ENCODE measurements around the gene GPLD1.
A peak's percentile ranks its signal among the peaks of the same experiment; 100 is the strongest.
"Not testable (repeated sequence)": the region's sequence is repeated elsewhere in the genome, so short reads cannot be mapped to it uniquely, and the experiment has no call there.

The GPLD1 gene

DNA sequence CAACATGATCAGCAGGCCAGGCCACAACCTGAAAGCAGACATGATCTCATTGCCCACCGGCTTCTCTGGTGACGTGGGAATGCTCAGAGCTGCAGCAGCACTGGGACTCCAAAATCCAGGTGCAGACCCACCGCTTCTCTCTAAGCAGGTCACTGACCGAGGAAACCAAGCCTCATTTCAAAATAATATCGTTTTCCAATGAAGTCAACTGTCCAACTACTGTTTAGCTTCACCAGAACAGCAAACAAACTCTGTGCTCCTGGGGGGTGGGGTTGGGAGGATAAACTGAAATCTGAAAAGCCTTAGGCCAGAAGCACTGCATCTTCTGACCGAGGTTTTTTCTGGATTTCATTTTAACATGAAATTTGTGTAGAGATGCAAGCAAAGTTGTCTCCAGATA, at the start of gene GPLD1:
TSS of gene GPLD1 (minus strand) at position 109 of the 400 bp plus-strand sequence. CDS start at position 42, 67 bp downstream.
- no peak for DNase-seq

DNA sequence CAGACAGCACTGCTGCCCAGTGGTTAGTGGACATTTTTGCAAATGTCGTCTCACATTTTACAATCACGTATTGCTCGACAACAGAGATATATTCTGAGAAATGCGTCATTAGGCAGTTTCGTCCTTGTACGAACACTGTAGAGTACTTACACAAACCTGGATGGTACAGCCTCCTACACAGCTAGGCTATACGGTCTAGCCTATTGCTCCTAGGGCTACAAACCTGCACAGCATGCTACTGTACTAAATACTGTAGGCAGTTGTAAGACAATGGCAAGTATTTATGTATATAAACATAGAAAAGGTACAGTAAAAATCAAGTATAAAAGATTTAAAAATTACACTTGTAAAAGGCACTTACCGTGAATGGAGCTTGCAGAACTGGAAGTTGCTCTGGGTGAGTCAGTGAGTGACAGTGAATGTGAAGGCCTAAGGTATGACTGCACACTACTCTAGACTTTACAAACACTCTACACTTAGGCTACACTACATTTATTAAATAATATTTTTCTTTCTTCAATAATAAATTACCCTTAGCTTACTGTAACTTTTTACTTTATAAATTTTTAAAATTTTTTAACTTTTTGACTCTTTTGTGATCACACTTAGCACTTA, 48.5 kb upstream of the GPLD1 start:
- no peak for DNase-seq

- DNase-seq, result no peak
Measured at GRCh38 chr6:24537082-24537699, 47.8 kb upstream of the GPLD1 start.

DNA sequence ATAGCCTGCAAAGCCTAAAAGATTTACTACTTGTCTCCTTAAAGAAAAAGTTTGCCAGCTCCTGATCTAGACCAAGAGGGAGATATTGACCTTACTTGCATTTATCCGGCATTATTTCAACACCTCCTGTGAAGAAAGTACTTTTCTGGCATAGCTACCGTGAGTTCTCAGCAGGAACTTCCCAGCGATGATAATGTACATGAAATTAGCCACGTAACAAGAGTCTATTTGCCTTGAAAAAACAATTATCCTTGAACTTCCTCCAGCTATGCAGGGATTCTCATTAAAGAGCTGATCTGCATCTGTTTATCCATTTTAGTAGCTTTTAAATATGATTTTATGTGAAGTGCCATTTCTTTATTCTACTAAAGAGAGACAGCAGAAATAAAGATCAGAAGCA, 47.1 kb upstream of the GPLD1 start:
- no peak for DNase-seq

- DNase-seq, result no peak
Measured at GRCh38 chr6:24535210-24535609, 45.8 kb upstream of the GPLD1 start.

GRCh38 chr6:24534329-24534728, 45.0 kb upstream of the GPLD1 start:
- no peak for DNase-seq

DNA sequence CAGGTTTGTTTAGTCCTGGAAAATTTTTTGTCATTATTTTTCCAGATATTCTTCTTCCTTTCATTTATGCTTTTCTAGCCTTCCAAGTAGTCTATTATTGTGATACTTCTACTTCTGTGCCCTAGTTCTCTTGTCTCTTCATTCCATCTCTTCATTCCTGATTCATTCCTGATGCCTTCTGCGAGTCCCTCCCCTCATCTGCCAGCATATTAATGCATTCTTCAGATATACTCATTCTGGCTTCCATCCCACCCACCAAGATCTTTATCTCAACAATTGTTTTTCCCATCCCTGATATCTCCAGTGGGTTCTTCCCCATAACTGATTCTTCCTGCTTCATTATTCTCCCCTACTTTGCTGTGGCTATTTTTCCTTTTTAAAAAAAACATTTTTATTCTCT, 40.6 kb upstream of the GPLD1 start:
- DNase-seq, result no peak

DNA sequence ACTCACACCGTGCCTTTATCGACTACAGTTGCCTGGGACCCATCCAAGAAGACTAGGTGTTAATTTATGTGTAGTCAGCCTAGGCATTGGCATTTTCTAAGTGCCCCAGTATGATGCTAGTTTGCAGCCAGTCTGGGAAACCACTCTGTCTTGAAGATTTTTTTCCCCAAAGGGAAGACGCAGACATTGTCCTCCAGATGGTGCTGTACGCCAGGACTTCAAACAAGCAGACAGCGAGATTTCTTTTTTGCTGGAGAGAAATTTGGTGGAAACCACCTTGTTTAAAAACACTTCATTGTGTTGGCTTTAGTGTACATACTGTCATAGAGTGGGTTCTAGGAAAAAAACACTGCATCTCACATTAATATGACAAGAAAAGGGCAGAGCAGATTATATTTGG, 35.4 kb upstream of the GPLD1 start:
- no peak for DNase-seq

DNA sequence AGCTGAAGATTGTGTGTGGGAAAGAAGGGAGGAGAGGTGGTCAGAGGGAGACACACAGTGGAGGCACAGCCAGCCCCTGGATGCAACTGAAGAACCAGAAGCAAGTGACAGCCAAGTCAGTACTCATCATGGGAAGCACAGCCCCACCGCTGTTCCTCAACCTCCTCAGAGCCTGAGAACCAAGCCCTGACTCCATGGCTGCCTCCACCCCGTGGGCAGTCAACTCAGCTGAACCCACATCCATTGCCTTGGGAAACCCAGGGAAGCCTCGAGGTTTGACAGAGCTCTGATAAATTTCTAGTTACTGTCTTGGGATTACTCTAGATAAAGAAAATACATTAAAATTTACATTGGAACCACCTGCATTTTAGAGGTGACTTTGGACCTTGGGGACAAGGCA, 35.0 kb upstream of the GPLD1 start:
- DNase-seq, result no peak

DNA sequence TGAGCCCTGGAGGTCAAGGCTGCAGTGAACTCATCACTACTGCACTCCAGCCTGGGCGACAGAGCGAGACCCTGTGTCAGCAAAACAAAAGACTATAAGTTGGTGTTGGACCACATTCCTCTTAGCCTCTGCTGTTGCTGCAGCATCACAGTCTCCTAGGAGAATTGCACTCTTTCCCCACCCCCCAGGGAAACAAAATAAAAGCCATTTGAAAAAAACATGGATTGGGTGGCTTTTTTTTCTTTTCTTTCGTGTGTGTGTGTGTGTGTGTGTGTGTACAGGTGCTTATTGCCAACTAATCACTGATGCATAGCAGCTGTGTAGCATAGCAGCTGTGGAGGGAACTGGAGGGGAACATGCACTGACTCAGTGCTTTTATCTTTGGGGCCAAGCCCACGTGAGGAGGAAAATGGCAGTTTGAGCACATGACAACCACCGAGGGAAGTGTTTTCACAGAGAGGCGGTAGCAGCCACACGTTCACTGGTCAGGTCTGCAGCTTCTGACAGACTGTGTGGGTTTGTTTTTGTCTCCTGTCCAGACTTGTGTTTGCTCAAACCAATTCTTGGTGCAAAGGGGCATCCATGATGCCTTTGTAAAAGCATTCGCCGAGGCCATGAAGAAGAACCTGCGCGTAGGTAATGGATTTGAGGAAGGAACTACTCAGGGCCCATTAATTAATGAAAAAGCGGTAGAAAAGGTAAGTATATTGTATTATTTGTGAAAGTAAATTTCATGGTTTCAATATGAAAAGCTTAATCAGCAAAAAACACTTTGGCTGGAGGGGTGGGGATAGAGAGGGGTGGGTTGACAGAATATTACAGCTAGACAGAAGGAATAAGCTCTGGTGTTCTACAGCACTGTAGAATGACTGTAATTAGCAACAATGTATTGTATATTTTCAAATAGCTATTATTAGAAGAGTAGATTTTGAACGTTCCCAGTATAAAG, 33.1 kb upstream of the GPLD1 start:
- no peak for DNase-seq

DNA sequence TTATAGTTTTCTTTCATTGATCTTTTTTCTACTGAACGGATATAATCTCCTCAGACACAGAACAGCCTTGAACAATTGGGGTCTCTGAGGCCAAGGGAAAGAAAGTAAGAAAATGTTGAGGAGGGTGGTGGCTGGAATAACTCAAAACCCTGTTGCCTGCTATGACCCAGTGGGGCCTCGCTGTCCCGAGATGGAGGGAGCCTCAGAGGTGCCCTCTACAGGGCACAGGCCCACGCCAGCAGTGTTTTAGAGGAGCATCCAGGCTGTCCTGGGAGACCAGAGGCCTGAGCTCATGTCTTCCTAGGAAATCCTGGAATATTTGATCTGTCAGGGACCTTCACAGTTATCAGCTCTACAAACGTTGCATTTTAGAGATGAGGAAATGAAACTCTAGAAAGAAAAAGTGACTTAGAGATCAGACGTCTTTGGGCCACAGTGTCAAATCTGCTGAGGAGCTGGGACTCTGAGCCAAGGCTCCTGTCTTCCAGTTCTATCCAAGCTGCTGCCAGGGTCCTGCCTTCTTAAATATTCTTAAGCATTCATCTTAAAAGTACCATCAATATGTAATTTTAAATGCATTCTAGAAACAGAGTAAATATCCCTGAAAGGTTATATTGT, 31.7 kb upstream of the GPLD1 start:
- peak; percentile 42 for DNase-seq

- DNase-seq, result no peak
Measured at GRCh38 chr6:24517659-24518543, 28.5 kb upstream of the GPLD1 start.

DNA sequence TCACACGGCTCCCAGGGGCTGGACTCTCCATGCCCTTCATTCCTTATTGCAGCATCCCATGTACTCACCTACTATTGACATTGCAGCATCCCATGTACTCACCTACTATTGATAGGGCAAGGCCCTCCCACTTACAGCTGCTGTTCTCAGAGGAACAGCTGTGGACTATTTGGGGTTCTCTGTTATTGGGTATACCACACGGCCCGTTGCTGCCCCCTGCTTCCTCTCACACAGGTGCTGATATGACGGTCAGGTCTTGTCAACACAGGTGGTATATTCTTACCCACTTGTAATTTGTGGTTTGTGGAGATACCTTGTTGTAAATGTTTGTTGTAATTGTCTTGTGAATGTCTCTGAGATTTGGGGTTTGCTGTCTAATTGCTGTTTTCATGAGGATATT, 24.2 kb upstream of the GPLD1 start:
- no peak for DNase-seq

GRCh38 chr6:24511976-24512375, 22.6 kb upstream of the GPLD1 start:
- DNase-seq, result not testable (repeated sequence)

DNA sequence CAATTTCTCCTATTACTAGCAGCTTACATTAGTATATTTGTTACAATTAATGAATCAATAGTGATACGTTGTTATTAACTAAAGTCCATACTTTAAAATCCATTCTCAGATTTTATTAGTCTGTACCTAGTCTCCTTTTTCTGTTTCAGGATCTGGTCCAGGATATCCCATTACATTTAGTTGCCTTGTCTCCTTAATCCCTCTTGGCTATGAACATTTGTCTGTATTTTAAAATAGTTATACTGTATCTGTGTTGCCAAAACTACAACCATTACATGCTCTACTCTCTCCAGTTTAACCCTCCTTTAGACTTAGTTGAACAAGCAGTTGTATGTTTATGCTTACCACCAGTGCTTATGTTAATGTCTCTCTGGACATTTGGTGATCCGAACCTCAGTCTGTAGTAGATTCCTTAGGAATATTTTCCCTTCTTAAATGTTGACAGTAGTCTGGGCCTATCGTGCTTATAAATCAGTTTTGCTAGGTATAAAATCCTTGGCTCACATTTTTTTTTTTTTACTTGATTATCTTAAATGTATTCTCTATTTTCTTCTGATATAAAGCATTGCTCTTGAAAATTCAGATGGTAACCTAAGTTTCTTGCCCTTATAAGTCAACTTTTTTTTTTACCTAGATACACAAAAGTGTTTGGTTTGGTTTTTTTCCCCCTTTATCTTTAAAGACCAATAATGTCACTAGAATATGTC, 17.6 kb upstream of the GPLD1 start:
- DNase-seq, result no peak

DNA sequence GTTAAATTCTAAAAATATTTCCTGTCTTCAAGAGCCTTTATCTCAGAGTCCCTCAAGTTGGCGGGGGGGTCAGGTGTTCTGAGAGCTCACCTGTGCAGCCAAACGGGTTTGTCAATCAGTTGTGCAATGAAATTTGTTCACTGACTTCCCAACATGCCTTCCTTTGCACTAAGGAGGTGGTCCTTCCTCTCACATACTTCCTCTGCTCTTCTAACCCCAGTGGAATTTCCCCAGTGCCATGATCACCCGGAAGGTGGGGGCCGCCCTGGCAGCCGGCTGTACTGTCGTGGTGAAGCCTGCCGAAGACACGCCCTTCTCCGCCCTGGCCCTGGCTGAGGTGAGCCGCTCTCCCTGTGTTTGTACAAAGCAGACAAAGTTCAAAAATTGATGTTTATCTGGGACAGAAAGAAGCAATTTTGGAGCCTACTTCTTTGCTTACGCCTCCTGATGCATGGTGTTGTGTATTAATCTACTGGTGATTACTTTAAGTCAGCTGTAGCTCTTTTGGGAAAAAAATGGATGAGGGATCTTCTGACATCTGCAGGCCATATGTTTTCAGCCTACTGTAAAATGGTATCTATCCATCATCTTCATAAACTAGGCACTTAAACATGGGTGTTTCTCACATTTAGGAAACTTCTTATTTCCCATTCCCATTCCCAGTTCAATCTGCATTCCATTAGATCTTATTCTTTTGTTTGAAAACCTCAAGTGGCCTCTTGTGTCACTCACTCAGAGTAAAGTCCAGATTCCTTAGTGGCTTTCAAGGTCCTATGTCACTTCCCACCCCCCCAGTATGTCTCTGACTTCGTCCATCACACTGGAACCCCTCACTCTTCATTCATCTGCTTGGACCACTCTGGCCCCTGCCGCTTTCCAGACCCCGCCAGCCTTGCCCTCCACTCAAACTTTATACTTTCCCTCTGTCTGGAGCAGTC, 15.5 kb upstream of the GPLD1 start:
- DNase-seq, result no peak

GRCh38 chr6:24504287-24504648, 14.9 kb upstream of the GPLD1 start:
- DNase-seq, result no peak

- no peak for DNase-seq
Measured at GRCh38 chr6:24501914-24502313, 12.5 kb upstream of the GPLD1 start.

DNA sequence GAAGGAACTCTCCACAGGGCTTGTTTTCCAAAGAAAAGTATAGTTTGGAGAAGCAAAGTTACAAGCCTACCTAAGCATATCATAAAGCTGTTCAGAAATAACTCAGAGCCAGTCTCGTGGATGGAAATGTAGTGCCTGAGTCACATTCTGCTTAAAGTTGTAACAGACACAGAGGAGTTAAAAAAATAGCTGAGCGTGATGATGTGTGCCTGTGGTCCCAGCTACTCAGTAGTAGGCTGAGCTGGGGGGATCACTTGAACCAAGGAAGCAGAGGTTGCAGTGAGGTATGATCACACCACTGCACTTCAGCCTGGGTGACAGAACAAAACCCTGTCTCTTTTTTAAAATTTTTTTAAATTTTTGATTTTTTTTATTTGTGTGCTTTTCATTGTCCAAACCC, 12.0 kb upstream of the GPLD1 start:
- DNase-seq, result no peak

- no peak for DNase-seq
Measured at GRCh38 chr6:24500683-24501082, 11.3 kb upstream of the GPLD1 start.
